Endothelial cell of umbilical vein (primary cell): ENCODE measurements around the gene CACNA1C.

Experiments
- EZH2 ChIP-seq: IDR thresholded peaks from 2 replicates; pipeline ENCODE4 v1.6.1; 2012; ENCODE audit warnings: borderline replicate concordance, low read depth, mild to moderate bottlenecking, moderate library complexity, low read length, inconsistent platforms; ENCODE audit not compliant: severe bottlenecking
- POLR2AphosphoS5 ChIP-seq: IDR thresholded peaks from 2 replicates; pipeline ENCODE4 v1.6.1; 2012; ENCODE audit warnings: low read depth, mild to moderate bottlenecking, control low read depth, low read length, moderate library complexity; ENCODE audit not compliant: insufficient read depth

DNA sequence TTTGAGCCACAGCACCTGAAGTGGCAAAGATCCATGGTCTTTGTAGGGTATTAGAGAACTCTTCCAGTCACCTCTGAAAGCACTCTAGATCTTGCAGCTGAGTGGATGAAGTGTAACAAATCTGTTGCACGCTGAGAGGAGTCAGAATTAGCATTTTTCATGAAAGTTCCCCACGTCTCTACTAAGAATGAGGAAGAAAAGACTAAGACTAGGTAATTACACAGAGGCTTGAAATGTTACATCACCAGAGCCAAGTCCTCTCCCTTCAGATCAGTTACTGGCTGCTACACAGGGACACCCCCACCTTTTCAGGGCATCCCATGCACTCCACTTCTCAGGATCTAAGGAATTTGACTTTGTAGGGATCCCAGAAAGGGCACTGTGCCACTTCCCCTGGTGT is 643.3 kb downstream of the CACNA1C start:
- TF ChIP-seq POLR2AphosphoS5 (no peak), EZH2 (no peak)
